ENCODE measurements around the gene DPH7.
"Not testable (repeated sequence)": the region's sequence is repeated elsewhere in the genome, so short reads cannot be mapped to it uniquely, and the experiment has no call there.

DPH7 gene

DNA sequence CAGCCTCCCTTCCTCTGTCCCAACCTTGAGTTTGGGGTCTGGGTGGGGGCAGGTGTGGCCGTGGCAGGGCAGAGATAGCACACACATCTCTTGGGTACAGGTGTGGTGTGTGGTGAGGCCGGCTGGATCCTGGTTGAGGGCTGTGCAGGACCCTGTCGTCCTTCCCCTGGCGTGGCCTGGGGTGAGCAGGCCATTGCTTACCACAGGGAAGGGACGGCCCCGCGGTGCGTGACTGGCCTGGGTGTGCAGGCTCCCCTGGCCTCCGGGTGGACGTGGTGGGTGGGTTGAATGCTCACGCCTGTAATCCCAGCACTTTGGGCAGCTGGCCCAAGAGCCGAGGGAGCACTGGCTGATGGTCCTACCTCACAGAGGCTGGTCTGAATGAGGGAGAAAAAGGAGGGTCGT, 28.0 kb upstream of the DPH7 start:
- in situ Hi-C loops (cut with MboI; ENCODE audit: low sequenced_read_pairs): no loop called here

DNA sequence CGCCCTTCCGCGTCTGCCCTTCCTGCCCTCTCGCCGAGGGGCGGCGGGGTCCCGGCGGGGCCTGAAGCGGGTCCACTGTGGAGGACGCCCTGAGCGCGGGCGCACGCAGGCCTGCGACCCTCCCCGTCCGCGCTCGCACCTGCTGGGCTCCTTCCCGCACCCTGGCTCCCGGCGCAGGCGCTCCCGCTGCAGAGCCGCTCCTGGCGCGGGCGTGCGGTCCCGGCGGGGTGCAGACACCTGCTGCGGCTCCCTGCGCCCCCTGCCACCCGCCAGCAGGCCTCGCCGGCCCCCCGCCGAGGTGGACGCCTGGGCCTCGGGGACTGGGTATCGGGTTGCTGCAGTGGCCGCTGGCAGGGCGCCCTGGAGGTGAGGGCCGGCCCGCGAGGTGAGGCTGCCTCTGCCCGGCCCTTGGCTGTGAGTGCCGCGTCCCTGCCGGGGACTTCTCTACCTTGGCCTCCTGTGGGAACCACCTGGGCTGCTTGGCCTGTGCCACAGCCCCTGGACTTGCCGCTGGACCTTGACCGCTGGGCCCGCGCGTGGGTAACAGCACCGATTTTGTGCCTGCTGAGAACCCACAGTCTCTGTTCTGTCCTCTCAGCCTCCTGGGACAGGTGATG, 27.4 kb upstream of the DPH7 start:
- in situ Hi-C loops (cut with MboI; ENCODE audit: low sequenced_read_pairs): no loop called here

DNA sequence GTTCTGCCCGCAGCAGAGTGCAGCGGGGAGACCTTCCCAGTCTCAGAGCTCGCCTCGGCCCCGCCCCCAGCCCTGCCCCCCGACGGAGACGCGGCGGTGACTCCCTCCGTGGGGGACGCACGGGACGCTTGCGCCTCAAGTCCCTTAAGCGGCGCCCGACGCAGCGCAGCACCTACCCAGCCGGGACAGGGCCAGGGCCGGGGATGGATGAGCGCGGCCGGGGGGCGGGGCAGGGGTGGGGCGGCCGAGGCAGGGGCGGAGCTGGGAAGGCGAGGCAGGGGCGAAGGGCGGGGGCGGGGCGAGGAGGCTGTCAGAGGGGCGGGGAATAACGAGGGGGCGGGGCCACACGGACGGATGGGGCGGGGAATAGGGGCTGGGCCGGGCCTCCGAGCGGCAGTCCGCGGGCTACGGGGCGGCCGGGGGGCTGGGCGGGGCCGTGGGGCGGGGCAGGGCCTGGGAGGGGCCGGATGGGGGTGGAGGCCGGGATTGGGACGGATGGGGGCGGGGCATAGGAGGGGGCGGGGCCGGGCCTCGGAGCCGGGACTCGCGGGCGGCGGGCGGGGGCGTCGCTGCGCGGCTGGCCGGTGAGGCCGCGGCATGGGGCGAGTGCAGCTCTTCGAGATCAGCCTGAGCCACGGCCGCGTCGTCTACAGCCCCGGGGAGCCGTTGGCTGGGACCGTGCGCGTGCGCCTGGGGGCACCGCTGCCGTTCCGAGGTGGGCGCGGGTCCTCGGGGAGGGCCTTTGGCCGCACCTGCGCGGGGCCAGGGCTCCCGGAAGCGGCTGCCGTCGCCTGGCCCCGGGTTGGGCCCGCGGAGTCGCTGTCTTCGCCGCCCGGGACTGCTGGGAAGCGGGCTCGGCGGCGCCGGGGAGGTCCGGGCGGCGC, 26.6 kb upstream of the DPH7 start, which contains the start of gene ARRDC1:
Gene ARRDC1 (plus strand): TSS at position 566 of the 884 bp plus-strand sequence. CDS start 32 bp downstream, at position 598.
- in situ Hi-C loops (cut with MboI; ENCODE audit: low sequenced_read_pairs): no loop called here

DNA sequence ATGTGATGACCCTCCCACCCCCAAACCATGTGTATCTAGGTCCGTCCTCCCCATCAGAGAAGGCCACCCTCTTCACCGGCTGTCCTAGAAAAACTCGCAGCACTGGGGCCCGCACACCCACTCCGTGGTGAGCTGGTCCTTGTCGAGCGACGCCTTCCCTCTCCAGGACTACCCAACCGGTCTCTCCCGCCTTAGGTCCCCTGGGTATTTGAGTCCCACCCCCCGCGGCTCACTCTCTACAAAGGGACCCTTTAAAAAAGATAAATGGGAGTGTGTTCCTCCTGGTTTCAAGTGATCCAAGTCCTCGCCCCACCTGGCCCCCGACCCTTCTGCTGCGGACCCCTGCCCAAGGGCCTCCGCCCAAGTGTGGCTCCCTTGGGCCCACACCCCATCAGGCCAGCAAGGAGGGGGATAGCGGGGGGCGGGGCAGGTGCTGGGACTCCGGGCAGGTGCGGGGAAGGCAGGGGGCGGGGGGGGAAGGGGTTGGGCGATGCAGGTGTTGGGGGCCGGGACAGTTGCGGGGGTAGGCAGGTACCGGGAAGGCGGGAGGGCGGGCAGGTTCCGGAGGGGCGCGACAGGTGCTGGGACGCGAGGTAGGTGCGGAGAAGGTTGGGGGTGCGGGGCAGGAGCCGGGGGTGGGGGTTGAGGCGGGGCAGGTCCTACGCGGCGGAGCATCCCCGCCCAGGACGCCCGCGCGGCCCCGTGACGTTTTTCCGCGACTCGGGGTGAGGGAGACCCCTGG, 25.8 kb upstream of the DPH7 start:
- in situ Hi-C loops (cut with MboI; ENCODE audit: low sequenced_read_pairs): no loop called here

DNA sequence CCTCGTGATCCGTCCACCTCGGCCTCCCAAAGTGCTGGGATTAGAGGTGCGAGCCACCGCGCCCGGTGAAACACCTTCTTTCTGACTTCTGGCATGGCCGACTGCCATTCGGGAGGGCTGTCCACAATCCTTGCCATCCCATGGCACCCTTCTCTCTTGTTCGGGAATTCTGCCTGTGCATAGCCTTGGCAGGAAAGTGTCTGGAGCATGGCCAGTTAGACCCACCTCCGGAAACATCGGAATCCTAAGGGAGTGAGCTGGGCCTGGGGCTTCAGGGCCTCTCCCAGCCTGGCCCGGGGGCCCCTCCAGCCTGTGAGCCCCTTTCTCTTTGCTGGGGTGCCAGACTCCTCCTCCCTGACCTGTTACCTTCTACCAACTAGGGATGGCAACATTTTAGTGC, 25.2 kb upstream of the DPH7 start:
- in situ Hi-C loops (cut with MboI; ENCODE audit: low sequenced_read_pairs): no loop called here

DNA sequence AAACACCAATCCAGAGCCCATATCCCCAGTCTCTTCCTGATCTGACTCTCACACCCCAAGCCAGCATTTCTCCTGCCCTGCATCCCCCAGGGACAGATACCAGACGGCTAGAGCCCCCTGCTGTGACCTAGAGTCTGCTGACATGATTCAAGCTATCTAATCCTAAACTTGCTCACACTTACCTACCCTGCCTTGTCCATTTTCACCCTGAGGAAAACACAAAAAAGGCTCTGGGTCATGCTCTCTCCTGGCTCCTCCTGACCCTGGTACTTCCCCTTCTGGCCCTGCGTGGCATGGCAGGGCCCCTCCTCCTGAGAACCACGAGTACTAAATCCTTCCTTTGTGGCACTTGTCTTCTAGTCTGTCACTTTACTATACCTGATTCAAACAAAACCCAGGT, 23.9 kb upstream of the DPH7 start:
- in situ Hi-C loops (cut with MboI; ENCODE audit: low sequenced_read_pairs): no loop called here

DNA sequence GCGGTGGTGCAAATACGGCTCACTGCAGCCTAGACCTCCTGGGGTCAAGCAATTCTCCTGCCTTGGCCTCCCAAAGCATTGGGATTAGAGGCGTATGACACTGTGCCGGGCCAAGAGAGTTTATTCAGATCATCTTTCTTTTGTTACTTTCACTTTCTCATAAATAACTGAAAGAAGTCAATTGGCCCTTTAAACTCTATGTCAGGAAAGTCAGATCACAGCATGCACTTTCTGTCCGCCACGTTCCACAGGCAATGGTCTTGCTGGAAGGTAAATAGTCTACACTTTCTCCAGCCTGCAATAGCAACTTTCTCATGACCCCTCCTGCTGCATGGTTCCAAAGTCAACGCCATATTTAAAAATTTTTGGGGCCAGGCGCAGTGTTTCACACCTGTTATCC, 20.2 kb upstream of the DPH7 start:
- in situ Hi-C loops (cut with MboI; ENCODE audit: low sequenced_read_pairs): no loop called here

DNA sequence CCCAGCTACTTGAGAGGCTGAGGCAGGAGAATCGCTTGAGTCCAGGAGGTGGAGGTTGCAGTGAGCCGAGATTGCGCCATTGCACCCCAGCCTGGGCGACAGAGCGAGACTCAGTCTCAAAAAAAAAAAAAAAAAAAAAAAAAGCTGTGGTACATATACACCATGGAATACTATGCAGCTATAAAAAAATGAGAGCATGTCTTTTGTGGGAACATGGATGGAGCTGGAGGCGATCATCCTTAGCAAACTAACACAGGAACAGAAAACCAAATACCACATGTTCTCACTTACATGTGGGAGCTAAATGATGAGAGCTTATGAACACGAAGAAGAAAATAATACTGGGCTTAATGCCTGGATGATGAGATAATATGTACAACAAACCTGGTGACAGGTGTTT, 17.9 kb upstream of the DPH7 start:
- in situ Hi-C loops (cut with MboI; ENCODE audit: low sequenced_read_pairs): not testable (repeated sequence)

DNA sequence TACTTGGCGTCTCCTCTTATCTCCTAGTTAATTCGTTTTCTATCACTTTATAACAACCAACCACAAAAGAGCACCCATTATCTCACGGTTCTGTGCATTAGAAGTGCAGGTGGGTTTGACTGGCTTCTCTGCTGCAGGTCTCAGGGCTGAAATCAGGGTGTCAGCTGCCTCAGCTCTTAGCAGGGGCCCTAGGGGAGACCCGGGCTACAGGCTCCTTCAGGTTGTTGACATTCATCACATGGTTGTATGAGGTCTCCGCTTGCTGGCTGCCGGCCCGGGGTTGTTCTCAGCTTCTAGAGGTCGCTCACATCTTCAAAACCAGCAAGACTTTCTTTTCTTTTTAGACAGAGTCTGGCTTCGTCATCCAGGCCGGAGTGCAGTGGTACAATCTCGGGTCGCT, 14.5 kb upstream of the DPH7 start:
- in situ Hi-C loops (cut with MboI; ENCODE audit: low sequenced_read_pairs): no loop called here

DNA sequence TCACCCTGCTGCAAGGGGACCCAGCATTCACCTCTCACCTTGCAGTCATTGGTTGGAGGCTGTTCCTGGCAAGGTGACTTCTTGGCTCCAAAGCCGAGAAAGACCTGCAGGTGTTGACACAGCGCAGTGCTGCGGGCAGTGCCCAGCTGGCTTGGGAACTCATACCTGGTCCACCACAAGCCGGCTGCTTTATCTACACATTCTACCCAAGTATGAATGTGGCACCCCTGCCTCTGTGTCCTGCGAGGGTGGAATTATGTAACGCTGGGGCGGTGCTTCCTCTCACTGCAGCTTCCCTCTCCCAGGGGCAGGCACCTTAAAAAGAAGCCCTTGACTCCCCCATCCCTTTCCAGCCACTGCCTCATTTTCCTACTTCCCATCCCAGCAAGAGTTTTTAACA, 14.0 kb upstream of the DPH7 start:
- in situ Hi-C loops (cut with MboI; ENCODE audit: low sequenced_read_pairs): no loop called here

DNA sequence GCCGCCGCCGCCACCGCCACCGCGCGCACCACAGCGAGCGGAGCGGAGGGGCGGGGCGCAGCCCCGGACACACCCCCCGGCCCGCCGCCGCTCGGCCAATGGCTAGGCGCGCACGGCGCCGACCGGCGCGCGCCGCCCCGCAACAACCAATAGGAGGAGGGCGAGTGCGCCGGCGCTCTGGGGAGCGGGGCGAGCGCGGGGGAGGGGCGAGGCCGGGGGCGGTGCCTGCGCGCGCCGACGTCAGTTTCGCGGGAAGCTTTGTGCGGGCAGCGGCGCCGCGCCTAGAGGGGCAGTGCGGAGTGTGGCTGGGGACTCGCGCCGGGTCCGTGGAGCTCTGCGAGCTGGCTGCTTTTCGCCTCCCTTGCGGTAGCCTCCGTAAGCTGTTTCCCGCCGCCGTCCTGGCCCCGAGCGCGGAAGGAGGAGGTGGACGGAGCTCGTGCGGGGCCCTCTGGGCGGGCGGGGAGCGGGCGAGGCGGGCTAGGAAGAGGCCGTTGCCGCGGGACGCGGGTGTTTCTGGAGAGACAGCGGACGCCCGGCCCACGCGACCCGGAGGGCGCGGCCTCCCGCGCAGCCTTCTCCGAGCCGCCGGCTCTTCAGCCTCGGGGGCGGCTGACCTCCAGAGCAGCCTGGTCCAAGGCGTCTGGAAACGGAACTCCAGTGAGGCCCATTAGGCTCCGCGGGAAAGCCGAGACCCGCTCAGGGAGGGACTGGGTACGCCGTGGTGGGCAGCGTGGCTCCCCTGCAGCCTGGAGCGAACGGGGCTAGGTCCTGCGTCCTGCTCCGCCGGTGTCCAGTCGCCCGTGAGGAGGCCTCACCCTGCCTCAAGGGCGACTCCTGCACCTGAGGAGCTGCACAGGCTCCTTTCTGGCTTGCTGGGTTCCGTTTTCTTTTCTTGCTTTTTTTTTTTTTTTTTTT, 12.0 kb upstream of the DPH7 start, which contains the start of gene ZMYND19:
Gene ZMYND19 (minus strand): TSS at position 44 of the 915 bp plus-strand sequence. CDS start 249 bp downstream, outside the sequence.
- in situ Hi-C loops (cut with MboI; ENCODE audit: low sequenced_read_pairs): no loop called here

DNA sequence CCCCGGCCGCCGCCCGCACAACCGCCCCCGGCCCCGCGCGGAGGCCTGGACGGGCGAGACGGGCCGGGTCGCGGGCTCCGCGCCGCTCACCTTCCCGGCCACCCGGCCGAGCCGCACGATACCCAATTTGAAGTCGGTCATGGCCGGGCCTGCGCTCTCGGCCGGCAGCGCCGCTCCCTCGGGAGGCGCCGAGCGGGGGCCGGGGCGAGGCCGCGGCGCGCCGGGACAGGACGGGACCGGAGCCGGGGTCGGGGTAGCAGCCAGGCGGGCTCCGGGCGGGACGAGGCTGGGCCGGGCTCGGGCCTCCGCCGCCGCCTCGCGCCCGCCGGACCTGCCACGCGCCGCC, 11.4 kb upstream of the DPH7 start:
- in situ Hi-C loops (cut with MboI; ENCODE audit: low sequenced_read_pairs): no loop called here

DNA sequence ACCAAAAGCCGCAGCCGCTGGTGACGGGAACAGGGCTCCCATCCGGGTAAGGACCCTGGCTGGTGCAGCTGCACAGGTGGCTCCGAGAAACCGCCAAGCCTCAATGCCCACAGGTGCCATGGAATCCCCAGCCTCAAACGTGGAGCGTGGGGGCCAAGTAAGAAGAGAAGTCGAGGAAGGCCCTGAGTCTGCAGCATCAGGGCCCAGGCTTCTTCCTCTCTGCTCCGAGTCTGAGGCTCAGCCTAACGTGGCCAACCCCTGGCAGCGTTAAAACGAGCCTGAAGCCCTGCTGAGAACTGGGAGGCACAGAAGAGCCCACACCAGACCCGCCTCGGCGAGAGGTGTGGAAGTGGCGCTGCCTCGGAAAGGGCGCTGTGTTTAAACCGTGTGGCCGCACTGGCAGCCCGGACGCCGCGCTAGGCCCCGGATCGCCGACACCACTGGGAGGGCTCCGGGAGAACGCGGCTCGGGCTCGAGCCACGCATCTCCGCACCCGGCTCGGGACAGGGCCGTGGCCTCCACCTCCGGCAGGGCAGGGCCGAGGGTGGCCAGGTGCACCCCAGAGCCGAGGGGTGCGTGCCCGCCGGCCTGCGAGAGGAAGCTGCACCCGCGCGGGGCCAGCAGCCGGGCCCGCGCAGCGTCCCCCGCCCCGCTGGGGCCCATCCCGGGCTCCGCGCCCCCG, 10.9 kb upstream of the DPH7 start:
- in situ Hi-C loops (cut with MboI; ENCODE audit: low sequenced_read_pairs): no loop called here

DNA sequence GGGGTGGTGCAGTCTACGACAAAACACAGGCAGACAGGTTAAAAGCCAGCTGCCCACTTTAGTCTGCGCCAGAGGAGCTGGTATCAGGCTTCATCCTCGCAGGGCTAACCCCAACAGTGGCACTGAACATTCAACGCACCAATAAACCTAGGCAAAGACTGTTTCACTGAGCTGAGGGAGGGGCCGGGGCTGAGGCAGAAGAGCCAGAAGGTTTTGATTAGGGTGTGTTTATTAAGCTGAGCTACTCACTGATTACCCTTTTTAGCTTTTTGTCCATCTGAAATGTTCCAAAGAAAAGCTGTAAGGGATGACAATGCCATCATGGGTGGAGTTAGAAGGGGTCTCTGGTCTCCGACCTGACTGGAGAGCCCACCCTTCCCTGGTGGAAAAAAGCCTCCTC, 10.2 kb upstream of the DPH7 start:
- in situ Hi-C loops (cut with MboI; ENCODE audit: low sequenced_read_pairs): no loop called here

DNA sequence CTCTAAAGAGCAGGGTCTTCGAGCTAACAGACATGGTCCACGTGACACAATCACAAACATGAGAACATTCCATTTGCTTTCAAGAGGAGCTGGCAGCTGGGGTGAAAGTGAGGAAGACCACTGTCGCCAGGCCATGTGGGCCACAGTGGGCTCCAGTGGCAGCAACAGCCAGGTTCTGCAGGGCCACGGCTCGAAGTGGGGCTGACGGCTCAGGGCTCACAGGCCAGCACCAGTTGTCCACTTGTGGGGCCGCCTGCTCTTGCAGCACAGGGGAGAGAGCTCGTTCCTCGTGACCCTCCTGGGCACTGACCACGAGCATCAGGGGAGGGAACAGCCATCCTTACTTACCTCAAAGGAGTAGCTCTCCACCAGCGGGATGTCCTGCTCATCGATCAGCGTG, 9.6 kb upstream of the DPH7 start:
- in situ Hi-C loops (cut with MboI; ENCODE audit: low sequenced_read_pairs): no loop called here

DNA sequence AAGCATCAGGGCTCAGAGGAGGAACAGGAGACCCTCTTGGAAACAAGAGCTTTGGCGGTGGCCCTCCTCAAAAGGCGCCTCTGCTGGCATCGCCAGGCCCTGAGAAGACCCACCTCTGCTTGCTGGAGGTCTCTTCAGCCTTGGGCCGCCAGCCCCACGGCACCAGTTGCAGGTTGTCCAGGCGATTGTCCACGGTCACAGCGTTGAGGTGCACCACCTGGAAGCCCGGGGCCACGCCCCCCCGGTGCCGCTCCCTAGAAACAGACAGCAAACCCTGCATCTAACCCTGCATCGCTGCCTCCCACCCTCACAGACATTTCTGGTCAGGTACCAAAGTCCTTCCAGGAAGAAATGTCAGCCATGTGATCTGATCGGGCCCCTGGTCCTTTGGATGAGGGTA, 8.1 kb upstream of the DPH7 start:
- in situ Hi-C loops (cut with MboI; ENCODE audit: low sequenced_read_pairs): no loop called here

DNA sequence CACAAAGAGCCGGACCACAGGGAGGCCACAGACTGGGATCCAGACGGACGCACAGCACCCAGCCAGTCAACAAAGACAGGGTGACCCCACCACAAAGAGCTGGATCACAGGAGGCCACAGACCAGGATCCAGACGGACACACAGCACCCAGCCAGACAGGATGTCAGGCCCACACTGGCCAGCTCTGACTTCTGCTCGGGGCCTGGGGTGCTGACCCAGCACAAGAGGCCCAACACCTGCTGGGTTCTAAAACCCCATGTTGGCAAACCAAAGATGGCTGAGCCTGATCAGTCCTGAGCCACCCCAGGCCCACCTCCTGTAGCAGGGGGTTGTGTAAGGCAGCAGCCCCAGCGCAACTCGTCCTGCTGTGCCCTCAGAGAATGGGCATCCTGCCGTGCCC, 5.2 kb upstream of the DPH7 start:
- in situ Hi-C loops (cut with MboI; ENCODE audit: low sequenced_read_pairs): no loop called here

DNA sequence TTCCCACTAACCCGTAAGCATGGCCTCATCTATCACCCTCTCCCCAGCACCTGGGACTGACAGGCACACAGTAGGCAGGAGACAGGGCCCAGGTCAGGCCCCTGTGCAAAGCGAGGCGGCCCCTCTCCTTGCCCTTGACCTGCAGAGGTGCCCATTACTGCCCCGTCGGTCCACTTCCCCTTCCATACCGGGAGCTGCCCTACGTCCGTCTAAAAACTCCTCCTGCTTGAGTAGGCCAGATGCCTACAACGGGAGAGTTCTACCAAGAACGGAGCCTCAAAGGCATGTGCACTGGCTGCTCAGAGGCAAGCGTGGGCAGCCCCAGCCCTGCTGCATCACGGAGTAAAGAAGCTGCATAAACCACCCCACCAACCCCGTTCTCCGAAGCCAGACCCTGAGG, 4.6 kb upstream of the DPH7 start:
- in situ Hi-C loops (cut with MboI; ENCODE audit: low sequenced_read_pairs): no loop called here

DNA sequence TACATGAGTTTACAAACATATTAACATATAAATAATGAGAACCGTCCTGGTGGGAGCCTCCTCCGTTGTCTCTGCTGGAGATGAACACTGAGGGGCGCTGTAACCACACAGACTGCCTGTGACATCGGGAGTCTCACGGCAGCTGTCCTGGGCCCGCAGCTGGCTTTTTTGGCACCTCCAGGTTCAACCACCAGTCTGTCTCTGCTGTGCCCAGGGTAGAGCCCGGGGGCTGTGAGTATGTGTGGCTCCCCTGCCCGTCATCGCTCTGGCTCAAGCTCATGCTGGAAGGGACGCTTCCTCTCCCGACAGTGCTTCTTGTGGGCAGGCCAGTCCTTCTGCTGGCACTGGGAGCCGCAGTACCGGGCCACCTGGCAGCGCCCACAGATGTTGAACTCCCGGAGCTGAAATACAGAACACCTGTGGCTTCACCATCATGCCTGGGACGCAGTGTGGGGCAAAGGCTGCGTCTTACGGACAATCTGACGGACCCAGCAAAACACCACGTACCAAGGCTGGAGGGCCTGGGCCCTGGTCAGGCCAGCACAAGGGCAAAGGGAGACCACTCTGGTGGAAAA, 3.6 kb upstream of the DPH7 start:
- in situ Hi-C loops (cut with MboI; ENCODE audit: low sequenced_read_pairs): no loop called here

Data from hTERT RPE-1 (cell line).